ENCODE data around the gene MAP2K7.
A peak's percentile ranks its signal among the peaks of the same experiment; 100 is the strongest.

MAP2K7 gene

DNA sequence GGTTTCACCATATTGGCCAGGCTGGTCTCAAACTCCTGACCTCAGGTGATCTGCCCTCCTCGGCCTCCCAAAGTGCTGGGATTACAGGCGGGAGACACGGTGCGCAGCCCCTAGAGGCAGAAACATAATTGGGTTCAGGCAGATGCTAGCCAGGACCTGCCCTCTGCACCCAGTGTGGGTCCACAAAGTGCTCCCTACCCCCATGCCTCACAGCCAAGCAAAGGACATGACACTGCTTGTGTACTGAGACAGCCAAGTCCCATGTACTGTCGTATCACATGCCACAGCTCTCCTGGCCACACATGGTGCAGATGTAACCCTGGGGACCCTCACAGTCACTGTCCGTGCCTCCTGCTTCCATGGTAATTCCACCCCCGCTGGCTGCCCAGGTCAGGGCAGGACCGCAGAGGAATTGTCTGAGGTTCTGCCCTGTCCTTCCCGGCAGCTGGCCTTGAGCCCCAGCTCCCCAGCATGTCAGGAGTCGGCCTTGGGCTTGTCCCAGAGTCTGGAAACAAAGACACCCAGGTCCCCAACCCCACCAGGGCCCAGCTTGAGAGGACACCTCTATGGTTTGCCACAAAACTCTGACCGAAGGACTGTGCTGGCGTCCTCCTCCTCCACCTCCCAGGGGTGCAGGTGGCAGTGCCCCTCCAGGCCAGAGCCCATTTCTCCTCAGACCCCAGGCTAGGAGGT, 37.1 kb upstream of the MAP2K7 start:
- no peak for DNase-seq (ENCODE audit: low read depth in 2 of 2)

DNA sequence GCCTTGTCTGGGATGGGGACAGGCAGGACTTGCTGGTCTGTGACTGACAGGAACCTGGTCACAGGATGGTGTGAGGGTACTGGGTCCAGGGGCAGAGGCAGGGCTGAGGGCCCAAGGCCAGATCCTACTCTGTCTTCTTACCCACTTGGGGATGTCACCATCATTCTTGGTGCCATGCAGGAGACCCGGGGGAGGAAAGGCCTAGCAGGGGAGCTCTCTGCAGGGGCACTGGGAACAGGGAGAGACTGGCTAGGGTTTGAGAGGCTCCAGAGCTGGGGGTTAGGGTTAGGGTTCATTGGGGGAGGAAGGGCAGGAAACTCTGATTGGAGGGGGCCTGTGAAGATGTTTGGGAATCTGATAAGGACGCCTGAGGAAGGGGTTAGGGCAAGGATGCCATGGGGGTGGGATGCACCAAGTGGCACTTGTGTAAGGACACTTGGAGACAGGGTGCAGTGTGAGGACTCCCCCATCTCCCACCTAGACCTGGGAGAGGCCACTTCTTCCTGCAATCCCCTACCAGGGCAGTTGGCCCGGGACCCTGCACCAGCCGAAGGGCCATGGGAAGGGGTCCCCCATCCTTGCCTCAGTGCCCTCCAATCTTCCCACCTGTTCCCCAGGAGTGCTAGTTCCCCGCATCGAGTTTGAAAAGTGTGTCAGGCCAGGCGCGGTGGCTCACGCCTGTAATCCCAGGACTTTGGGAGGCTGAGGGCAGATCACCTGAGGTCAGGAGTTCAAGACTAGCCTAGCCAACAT, 36.4 kb upstream of the MAP2K7 start:
- DNase-seq (ENCODE audit: low read depth in 2 of 2): no peak

DNA sequence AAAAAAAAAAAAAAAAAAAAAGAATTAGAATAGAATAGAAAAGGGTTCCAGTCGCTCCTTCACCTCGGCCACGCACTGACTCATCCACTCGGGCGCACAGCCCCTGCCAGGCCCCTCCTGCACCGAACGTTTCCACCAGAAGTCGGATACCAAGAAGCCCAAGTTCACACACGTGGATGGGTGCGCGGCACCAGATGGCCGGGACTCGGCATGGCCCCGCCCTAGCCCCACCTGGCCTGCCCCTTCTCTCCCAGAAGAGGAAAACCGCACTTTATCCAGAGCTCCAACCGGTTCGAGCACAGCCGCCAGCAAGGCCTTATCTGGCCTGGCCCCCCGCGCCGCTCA, 35.4 kb upstream of the MAP2K7 start:
- no peak for DNase-seq (ENCODE audit: low read depth in 2 of 2)

DNA sequence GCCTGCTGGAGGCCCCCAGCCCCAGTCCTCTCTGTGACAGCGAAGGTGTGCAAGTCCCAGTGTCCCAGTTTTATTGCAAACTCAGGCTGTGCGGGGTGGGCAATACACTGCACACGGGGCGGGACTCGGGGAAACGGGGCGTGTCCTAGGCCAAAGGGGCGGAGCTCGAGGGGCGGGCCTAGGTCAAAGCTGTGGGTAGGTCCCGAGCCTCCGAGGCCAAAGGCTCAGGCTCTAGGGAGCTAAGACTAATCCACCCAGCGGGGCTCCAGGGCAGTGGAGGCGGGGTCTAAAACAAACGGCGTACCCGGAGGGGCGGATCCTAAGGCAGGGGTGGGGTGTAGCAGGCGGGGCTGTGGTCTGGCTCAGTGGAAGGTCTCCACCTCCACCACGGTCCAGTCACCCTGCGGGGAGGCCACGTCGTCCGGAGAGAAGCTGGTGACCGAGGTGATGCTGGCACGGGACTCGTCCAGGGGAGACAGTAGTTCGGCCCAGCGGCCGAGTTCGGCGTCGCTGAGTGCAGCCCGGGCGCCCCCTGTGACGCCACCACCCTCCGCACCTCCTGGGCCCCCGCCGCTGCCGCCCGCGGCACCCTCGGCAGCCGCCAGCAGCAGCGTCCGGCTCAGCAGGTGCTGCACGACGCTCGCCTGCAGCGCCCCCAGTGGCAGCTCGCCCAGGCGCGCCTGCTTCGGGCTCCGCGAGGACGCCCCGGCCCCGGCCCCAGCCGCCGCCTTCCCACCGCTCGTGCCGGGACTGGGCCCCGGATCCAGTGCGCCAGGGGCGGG, 34.8 kb upstream of the MAP2K7 start:
- peak; percentile 68 to 76 for DNase-seq (ENCODE audit: low read depth in 2 of 2)

DNA sequence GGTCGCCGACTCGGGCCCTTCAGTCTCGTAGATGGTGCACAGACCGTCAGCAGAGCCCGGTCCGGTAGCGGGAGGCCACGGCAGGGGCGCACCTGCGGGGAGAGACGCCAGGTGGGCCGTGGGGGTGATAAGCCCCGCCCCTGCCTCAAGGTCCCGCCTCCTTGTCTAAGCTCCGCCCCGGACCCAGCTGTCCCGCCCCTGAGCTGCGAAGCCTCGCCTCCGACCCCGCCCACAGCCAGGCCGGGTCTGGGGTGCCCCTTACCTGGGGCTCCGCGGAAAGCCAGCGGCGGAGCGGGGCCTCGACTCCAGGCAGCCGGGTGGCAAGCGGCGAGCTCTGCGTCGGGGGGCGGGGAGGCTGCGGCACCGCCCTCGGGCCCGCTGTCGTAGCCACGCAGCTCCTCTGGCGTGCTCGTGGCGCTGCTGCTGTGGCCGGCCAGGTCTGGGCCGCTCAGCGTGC, 34.2 kb upstream of the MAP2K7 start:
- peak; percentile 59 to 71 for DNase-seq (ENCODE audit: low read depth in 2 of 2)

DNA sequence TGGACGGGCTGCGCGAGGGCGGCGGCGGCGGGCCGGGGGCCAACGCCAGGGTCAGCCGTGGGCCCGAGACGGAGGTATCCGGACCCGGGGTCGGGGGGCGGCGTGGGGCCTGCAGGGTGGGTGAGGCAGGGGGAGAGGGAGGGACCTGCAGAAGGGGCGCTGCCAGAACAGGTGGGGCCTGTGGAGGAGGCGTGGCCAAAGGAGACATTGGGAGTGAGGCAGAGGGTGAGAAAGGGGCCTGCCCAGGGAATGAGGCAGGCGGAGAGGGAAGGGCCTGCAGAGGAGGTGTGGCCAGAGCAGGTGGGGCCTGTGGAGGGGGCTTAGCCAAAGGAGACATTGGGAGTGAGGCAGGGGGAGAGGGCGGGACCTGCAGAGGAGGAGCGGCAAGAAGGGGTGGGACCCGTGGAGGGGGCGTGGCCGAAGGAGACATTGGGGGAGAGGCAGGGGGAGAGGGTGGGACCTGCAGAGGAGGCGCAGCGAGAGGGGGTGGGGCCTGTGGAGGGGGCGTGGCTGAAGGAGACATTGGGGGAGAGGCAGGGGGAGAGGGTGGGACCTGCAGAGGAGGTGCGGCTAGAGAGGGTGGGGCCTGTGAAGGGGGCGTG, 33.7 kb upstream of the MAP2K7 start:
- peak in 1 of 2 donors; percentile 48 for DNase-seq (ENCODE audit: low read depth in 2 of 2)

DNA sequence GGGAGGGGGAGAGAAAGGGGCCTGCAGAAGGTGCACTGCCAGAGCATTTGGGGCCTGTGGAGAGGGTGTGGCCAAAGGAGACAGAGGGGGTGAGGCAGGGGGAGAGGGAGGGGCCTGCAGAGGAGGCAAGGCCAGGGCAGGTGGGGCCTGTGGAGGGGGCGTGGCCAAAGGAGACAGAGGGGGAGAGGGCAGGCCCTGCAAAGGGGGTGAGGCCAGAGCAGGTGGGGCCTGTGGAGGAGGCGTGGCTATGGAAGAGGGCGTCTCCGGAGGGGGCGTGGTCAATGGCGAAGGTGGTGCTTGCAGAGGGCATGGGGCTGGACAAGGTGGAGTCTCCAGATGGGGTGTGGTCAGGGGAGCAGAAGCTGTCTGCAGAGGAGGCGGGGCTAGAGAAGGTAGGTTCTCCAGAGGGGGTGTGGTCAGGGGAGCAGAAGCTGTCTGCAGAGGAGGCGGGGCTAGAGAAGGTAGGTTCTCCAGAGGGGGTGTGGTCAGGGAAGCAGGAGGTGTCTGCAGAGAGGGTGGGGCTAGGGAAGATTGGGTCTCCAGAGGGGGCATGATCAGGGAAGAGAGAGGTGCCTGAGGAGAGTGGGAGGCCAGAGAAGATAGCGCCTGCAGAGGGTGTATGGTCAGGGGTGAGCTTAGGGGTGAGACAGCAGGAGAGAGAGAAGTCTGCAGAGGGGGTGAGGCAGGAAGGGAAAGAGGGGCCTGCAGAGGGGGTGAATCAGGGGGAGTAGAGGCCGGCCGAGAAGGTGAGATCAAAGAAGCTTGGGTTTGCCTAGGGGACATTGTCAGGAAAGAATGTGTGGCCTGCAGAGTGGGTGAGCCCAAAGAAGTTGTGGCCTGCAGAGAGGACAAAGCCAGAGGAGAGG, 32.9 kb upstream of the MAP2K7 start:
- peak; percentile 43 to 61 for DNase-seq (ENCODE audit: low read depth in 2 of 2)

DNA sequence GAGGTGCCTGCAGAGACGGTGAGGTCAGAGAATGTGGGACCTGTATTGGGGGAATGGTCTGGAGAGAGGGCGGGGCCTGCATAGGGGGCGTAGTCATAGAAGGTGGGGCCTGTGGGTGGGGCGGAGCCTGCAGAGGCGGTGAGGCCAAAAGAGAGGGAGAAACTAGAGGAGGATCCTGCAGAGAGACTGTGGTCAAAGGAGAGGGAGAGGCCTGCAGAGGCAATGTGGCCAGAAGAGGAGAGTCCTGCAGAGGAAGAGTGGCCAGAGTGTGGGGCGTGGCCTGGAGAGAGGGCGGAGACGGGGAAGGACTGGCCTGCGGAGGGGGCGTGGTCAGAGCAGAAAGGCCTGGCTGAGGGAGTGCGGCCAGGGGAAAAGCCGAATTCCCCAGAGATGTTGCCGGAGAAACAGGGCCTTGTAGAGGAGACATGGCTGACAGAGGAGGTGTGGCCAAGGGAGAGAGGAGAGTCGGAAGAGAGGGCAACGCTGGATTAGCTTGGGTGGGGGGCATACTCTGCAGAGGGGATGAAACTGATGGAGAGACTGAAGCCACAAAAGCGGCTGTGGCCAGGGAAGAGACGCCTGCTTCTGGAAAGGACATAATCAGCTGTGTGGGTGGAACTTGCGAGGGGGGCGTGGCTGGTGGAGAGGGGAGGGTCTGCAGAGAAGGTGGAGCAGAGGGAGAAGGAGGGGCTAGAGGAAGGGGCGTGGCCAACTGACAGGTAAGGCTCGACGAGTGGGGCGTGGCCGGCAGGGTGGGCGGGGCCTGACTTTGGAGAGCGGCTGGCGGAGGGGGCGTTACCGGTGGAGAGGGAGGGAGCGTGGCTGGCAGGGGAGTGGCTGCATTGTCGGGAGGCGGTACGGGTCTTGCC, 32.0 kb upstream of the MAP2K7 start:
- peak; percentile 76 to 87 for DNase-seq (ENCODE audit: low read depth in 2 of 2)

DNA sequence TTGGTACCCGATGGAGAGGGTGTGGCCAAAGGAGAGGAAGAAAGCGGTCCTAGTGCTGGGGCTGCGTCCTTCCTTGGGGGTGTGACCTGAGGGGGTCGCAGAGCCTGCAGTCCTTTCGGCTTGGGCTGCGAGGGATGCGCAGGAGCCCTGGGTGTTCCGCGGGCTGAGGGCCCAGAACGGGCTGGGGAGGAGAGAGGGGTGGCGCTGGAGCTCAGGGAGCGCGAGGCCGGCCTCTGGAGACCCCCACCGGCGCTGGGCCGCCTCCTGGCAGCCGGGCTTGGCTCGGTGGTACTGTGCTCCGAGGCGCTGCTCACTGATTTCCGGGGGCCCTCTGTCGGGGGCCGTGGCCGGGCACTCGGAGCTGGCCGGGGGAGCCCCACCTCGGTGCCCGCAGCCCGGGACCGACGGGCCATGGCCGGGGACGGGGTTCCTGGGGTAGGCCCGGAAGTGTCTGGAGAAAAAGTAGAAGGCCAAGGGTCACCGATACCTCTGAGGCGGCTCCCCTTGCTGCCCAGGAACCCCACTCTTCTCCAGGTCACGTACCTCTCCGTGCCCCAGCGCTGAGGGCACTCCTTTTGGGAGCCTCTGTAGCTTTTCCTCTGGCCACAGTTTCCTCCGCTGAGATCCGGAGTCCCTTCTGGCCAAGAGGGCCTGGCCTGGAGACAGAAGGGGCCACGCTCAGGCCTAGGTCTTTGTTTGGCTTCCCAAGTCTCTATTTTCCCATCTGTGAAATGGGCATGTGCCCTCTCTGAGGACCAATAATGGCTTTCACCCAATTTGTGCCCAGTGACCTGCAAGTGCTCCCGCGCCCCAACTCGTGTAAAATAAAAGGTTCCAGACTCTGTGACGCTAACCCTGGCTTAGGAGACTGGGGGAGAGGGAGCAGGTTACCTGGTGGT, 31.1 kb upstream of the MAP2K7 start:
- DNase-seq (ENCODE audit: low read depth in 2 of 2): no peak

DNA sequence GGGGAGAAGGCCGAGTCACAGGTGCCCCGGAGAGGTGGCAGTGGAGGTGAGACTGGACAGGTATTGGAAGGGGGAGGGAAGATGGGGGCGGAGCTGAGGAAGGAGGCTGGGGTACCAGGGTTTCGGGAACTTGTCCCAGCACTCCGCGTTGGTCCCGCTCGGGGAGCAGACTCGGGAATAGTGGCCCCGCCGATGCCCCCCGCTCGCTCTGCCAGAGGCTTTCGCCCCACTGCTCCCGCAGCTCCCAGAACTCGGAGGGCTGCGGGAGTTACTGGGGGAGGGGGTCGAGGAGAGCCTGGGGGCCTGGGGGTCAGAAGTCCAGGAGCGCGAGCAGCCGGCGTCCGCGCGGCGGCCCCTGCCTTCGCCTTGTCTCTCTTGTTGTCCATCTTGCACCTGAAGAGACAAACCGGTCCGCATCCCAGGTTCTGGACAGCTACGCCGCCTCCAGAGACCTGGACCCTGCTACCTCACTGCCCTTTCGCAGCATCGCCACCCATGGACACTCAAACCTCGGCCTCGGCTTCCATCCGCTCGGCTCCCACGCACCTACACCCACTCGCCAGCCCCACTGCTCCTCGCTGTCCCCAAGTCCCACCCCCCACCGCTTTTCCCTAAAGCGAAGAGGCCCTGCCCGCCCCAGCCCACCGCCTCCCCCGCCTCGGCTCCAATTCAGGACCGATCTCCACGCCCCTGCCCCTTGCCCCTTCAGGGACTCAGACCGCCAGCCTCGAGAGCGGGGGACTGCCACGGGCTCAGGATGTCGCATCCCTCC, 30.2 kb upstream of the MAP2K7 start:
- no peak for DNase-seq (ENCODE audit: low read depth in 2 of 2)

DNA sequence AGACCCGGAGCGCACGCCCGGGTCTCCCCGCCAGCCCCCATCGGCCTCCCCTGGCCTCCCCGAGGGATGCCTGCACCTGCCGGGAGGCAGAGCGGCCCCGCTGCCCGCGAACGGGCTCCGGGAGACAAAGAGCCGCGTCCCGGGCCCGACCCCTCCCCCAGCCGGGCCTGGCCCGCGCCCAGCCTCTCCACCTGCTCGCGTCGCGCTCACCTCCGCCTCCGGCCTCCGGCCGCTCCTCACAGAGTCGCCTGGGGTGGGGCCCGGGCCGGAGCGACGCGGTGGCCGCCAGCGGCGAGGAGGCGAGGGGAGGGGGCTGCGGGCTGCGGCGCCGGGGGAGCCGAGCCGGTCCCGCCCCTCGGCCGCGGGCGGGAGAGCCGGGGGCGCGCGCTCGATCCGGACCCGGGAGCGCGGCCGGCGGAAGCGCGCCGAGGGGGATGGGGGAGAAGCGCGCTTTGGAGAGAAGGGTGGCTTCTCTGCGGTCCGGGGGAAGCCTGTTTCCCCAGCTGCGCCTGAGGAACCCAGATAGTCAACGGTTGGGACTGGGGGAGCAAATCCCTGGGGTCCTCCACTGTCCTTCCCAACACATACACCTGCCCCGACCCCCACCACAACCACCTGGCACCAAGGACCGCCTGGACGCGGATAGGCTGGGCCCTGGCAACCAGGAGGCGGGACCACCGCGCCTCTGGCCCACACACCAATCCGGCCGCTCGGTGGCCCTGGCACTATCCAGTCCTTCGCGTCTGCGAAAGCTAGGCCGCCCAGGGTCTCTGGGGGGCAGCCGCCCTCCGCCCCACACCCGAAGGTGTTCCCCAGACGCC, 29.4 kb upstream of the MAP2K7 start, which contains the start of gene PRR36:
PRR36 (minus strand) TSS at position 315 of the 821 bp plus-strand sequence. CDS start 701 bp downstream, outside the sequence.
- no peak for DNase-seq (ENCODE audit: low read depth in 2 of 2)

DNA sequence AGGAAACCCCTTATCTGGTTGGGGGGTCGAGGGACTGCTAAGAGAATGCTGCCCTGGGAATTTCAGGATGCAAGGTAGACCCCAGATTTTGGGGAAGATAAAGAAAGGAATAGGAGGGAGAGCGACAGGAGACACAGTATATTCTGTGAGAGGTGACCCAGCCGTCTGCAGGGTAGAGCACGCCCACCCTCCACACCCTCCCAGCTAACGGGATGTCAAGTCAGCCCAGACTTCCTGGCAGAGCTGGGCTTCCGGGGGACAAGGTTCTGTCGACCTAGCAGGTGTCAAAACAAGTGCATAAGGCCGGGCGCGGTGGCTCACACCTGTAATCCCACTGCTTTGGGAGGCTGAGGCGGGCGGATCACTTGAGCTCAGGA, 28.8 kb upstream of the MAP2K7 start:
- DNase-seq (ENCODE audit: low read depth in 2 of 2): no peak

DNA sequence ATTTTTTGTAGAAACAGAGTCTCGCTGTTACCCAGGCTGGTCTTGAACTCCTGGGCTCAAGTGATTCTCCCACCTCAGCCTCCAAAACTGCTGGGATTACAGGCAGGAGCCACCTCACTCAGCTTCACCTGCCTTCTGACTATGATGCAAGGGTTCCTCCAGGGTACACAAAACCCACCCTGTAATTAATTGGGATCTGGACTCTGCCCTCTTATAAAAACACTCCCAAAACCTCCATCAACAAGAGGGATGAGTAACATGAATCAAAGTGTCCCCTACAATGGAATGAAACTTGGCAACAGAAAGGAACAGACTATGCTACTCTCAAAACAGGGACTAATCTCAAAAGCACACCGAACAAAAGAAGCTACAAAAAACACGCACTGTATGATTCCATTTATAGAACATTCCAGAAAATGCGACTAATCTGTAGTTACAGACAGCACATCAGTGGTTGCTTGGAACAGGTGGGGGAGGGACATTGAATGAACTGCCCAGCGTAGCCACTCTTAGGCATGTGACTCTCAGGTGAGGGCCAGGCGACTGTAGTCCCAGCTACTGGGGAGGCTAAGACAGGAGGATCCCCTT, 26.3 kb upstream of the MAP2K7 start:
- DNase-seq (ENCODE audit: low read depth in 2 of 2): no peak

DNA sequence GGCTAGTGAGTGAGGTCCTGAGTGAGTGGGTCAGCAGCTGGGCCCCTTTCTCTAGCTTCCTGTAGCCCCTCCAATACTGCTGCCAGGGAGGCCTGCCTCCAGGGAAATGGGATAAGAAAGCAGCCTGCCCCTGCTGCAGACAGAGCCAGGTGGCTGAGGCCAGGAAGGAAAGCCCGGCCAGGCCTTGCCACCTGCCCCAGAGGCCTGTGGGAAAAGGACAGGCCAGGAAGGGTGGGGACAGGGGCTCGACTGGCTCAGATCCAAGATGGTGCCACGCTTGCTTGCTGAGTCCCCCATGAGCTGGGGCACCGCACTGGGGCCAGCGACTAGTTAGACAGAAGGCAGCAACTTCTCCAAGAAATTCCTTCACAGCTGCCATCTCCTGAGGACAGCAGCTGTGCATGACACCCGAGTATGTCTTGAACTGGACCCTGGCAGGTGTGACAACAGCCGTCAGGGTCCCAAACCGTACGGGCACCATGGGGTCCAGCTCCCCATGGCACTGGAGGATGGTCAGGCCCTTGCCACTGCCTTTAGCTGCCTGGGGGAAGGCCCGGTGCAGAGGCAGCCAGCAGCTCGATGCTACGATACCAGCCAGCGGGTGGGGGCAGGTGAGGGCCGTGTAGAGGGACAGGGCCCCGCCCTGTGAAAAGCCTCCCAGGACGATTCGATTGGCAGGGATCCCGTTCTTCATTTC, 24.4 kb upstream of the MAP2K7 start:
- DNase-seq (ENCODE audit: low read depth in 2 of 2): no peak

DNA sequence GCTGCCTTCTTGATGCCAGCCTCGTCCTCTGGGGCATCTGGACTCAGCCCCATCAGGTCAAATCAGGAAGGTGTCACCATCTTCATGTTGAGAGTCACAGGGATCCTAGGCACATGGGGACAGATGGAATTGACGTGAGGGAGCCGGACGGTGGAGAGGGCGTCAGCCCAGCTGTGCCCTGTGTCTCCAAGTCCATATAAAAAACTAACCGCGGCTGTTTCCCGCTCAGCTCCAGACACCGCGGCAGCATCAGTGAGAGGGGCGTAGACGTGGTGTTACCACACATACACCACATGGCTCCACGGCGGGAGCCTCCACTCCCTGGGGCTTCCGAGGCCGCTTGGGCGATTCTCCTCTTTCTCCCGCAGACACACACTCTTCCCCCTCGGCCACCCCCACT, 23.8 kb upstream of the MAP2K7 start:
- no peak for DNase-seq (ENCODE audit: low read depth in 2 of 2)

DNA sequence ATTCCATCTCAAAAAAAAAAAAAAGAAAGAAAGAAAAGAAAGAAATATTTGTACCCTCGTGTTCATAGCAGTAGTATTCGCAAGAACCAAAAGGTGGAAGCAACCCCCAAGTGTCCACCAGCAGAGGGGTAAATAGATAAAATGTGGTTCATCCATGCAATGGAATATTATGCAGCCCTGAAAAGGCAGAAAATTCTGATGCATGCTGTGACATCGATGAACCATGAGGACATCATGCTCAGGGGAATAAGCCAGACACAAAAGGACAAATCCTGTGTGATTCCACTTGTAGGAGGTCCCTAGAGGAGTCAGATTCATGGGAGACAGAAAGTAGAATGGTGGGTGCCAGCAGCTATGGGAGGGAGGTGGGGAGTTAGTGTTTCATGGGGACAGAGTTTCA, 21.8 kb upstream of the MAP2K7 start:
- no peak for DNase-seq (ENCODE audit: low read depth in 2 of 2)

DNA sequence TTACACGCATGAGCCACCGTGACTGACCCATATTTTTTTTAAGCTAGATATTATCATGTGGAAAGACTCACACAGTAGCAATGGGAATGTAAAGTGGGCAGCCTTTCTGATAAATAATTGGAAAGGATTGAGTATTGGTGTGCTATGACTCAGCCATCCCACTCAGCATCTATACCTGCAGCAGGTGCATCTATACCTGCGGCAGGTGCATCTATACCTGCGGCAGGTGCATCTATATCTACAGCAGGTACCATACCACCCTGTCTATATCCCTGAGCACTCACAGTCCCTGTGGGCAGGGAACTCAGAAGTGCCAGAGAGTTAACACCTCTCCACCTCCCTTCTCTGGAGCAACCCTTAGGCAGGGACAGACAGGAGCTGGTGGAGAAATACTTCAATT, 20.6 kb upstream of the MAP2K7 start:
- DNase-seq (ENCODE audit: low read depth in 2 of 2): no peak

Measured in stimulated activated CD8-positive, alpha-beta memory T cell treated with anti-CD3 and anti-CD28 coated beads, Interleukin-2, amount 100 ng/mL, for 48 hours (primary cell).